Spleen (tissue), 11 donors: Measurements from ENCODE around the gene RPTN. TPM values are rescaled to one million over a fixed set of nuclear protein-coding genes. Genes with fewer than 3 reads are reported as not detected.

Source experiments
- DNase-seq: peaks from one replicate; pipeline ENCODE4 v3.0.0-alpha.2; 2020
- H3K27ac ChIP-seq, 8 donors: fragments of 200-600 bp; sonication (generic) in 7 of 8; 1 replicate in 4 of 8; 2 replicates in 4 of 8; pipeline versions ENCODE4 v1.5.0 to v1.8.0; 2016 to 2021; ENCODE audit warnings: inconsistent platforms in 4 of 8, mild to moderate bottlenecking in 4 of 8, moderate library complexity in 1 of 8
- H3K27me3 ChIP-seq, 7 donors: fragments of 200-600 bp; sonication (generic) in 6 of 7; replicated peaks in 1 of 7; 1 replicate in 4 of 7; 2 replicates in 3 of 7; pipeline versions ENCODE4 v1.5.0 to v1.8.0; 2016 to 2021; ENCODE audit warnings: inconsistent platforms in 3 of 7, mild to moderate bottlenecking in 1 of 7
- H3K36me3 ChIP-seq, 6 donors: fragments of 200-600 bp; sonication (generic) in 5 of 6; 1 replicate in 4 of 6; 2 replicates in 2 of 6; pipeline versions ENCODE4 v1.5.0 to v1.8.0; 2016 to 2021; ENCODE audit warnings: inconsistent platforms in 2 of 6
- H3K4me1 ChIP-seq, 6 donors: fragments of 200-600 bp; sonication (generic) in 5 of 6; 1 replicate in 3 of 6; 2 replicates in 3 of 6; pipeline versions ENCODE4 v1.5.0 to v1.8.0; 2016 to 2021; ENCODE audit warnings: inconsistent platforms in 3 of 6
- H3K4me3 ChIP-seq, 8 donors: fragments of 200-600 bp; sonication (generic) in 7 of 8; 1 replicate in 4 of 8; 2 replicates in 4 of 8; pipeline versions ENCODE4 v1.5.0 to v1.8.0; 2016 to 2021; ENCODE audit warnings: inconsistent platforms in 4 of 8, mild to moderate bottlenecking in 4 of 8, moderate library complexity in 2 of 8
- H3K9me3 ChIP-seq, 8 donors: fragments of 200-600 bp; sonication (generic) in 7 of 8; 1 replicate in 4 of 8; 2 replicates in 4 of 8; pipeline versions ENCODE4 v1.5.0 to v1.8.0; 2016 to 2021; ENCODE audit warnings: inconsistent platforms in 4 of 8
- POLR2A ChIP-seq, 3 donors: fragments of 450-650 bp; IDR thresholded peaks; one replicate each; pipeline ENCODE4 v1.5.1; 2017; ENCODE audit warnings: antibody characterized with exemption in 3 of 3, mild to moderate bottlenecking in 1 of 3
- POLR2AphosphoS5 ChIP-seq, 3 donors: sonication (generic); formaldehyde crosslinking; IDR thresholded peaks; one replicate each; pipeline ENCODE4 v1.5.1; 2017; ENCODE audit warnings: antibody characterized with exemption in 3 of 3
- WGBS, 5 donors: extraction: QIAGEN DNeasy Blood & Tissue Kit in 3 of 5; methylation state at CpG; one replicate each; pipeline versions ENCODE4 v1.1.5 to v1.1.7; 2013 to 2018; 5-methylcytosine and 5-hydroxymethylcytosine counted together
- intact Hi-C: fragments of 100-400 bp; cut with DNase I; formaldehyde crosslinking; loops from one replicate; pipeline ENCODE4 v1.15.0; 2023; ENCODE audit warnings: low total_unique reads
- polyA plus RNA-seq, 3 donors: library from polyadenylated mRNA; stranded (reverse); fragments of 200-250 nt; gene quantifications; one replicate each; pipeline ENCODE4 v1.2.1, GENCODE V29; 2013
- total RNA-seq, 7 donors: library from RNA; depleted of rRNA in 3 of 7; stranded (reverse); fragments of >200 nt in 3 of 7; fragmentation: NEBNext Ultra II Directional in 4 of 7; extraction: Animal tissue kit (Norgen Biotek cat#: 25700) in 4 of 7; gene quantifications; one replicate each; pipeline versions ENCODE4 v1.1.0 to v1.2.1, GENCODE V29; 2016 to 2021
- TF ChIP-seq, protein P1 (sequence below), 11 experiments: fragments of 200-600 bp in 7 of 11; fragments of 450-650 bp in 4 of 11; sonication (generic) in 4 of 11; IDR thresholded peaks in 8 of 11; conservative IDR thresholded peaks in 3 of 11; 1 replicate in 7 of 11; 2 replicates in 4 of 11; pipeline versions ENCODE4 v1.4.0 to v1.8.0; 2016 to 2021; ENCODE audit warnings: antibody characterized with exemption in 11 of 11, inconsistent platforms in 4 of 11, mild to moderate bottlenecking in 1 of 11
- donor health status: healthy with polysubstance abuse.
- donor health status: DM: no; HTN: no; CAD: no; lungs with moderate emphysema.
- donor health status: DM: no; HTN: no; CAD: no.
- donor health status: Bipolar disorder and iron deficiency.
- donor health status: healthy.
- donor health status: DM: no; HTN: no; CAD: no.
- donor health status: DM: yes; HTN: yes; CAD: no.

RPTN gene
- total and polyA plus RNA-seq, 10 donors, result not detected

DNA sequence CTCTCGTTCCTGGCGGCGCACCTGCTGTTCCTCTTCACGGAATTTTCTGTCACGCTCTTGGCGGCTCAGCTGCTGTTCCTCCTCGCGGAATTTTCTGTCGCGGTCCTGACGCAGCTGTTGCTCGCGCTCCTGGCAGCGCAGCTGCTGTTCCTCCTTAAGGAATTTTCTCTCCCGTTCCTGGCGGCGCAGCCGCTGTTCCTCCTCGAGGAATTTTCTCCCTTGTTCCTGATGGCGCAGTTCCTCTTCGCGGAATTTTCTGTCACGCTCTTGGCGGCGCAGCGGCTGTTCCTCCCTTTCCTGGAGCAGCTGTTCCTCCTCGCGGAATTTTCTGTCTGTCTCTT, 50.2 kb downstream of the RPTN start:
- Histone ChIP-seq H3K9me3 (peaks cover 0 to 22% (median 0%) of the 10 kb centered on the region in 8 donors), H3K4me3 (peak overlapping the region in 7 of 8 donors; percentile 9 to 68 (median 23)), H3K27ac (no peak overlapping the region), H3K36me3 (no peaks in the 10 kb centered on the region), H3K27me3 (peaks cover 0 to 100% (median 85%) of the 10 kb centered on the region in 7 donors), H3K4me1 (peaks cover 22 to 62% (median 51%) of the 10 kb centered on the region in 6 donors)
- intact Hi-C loops, result no loop called here
- 16 to 36% (median 25%) methylated on average over 28 of the region's 28 CpGs for whole genome bisulfite sequencing, 5 donors
- TF ChIP-seq, protein P1, sequence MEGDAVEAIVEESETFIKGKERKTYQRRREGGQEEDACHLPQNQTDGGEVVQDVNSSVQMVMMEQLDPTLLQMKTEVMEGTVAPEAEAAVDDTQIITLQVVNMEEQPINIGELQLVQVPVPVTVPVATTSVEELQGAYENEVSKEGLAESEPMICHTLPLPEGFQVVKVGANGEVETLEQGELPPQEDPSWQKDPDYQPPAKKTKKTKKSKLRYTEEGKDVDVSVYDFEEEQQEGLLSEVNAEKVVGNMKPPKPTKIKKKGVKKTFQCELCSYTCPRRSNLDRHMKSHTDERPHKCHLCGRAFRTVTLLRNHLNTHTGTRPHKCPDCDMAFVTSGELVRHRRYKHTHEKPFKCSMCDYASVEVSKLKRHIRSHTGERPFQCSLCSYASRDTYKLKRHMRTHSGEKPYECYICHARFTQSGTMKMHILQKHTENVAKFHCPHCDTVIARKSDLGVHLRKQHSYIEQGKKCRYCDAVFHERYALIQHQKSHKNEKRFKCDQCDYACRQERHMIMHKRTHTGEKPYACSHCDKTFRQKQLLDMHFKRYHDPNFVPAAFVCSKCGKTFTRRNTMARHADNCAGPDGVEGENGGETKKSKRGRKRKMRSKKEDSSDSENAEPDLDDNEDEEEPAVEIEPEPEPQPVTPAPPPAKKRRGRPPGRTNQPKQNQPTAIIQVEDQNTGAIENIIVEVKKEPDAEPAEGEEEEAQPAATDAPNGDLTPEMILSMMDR (IDR thresholded peaks at IDR 0.05 in 8 of 11, conservative IDR thresholded peaks at IDR 0.05 in 3 of 11), result no peak
- TF ChIP-seq POLR2AphosphoS5 (IDR thresholded peaks at IDR 0.05) (no peak), POLR2A (IDR thresholded peaks at IDR 0.05) (no peak)
- DNase-seq, result no peak

DNA sequence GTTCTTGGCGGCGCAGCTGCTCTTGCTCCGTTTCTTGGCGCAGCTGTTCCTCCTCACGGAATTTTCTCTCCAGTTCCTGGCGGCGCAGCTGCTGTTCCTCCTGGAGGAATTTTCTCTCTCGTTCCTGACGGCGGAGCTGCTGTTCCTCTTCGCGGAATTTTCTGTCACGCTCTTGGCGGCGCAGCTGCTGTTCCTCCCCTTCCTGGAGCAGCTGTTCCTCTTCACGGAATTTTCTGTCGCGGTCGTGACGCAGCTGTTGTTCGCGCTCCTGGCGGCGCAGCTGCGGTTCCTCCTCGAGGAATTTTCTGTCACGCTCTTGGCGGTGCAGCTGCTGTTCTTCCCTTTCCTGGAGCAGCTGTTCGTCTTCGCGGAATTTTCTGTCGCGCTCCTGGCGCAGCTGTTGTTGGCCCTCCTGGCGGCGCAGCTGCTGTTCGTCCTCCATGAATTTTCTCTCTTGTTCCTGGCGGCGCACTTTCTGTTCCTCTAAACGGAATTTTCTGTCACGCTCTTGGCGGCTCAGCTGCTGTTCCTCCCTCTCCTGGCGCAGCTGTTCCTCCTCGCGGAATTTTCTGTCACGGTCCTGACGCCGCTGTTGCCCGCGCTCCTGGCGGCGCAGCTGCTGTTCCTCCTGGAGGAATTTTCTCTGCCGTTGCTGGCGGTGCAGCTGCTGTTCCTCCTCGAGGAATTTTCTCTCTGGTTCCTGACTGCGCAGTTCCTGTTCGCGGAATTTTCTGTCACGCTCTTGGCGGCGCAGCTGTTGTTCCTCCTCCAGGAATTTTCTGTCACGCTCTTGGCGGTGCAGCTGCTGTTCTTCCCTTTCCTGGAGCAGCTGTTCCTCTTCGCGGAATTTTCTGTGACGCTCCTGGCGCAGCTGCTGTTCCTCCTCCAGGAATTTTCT, 50.8 kb downstream of the RPTN start:
- 7 to 26% (median 12%) methylated on average over 67 of the region's 67 CpGs for WGBS, 5 donors
- intact Hi-C loops, result no loop called here
- no peak overlapping the region for H3K27ac ChIP-seq

DNA sequence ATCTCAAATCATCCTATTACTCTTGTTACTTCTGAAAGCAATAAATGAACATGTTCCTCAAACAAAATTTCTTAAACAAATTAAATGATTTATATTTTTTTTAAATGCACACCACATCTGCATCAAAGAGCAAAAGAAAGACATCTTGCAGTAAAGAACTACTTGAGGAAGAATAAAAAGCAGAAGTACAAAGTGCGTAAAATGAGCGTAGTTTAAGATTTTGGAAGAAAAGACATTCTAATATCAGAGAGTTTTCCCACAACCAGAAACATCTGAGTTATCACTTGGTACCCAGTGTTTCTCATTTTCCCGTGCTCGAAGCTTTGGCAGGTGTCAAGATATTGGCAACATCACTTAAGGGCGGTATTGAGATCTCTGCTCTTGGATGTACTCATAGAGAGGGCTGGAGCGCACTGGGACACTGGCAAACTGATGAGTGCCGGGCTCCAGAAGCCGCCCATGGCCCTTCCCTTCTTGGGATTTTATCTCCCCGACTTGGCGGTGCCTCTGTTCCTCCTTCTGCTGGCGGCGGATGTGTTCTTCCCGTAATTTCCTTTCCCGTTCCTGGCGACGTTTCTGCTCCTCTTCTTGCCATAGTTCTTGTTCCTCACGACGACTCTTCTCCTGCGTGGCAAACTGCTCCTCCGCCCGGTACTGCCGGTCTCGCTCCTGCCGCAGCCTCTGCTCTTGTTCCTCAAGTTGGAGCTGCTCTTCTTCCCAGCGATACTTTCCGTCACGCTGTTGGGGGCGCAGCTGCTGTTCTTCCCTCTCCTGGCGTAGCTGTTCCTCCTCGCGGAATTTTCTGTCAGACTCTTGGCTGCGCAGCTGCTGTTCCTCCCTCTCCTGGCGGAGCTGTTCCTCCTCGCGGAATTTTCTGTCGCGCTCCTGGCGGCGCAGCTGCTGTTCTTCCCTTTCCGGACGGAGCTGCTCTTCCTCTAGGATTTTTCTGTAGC, 51.7 kb downstream of the RPTN start:
- Histone ChIP-seq H3K27ac (no peak overlapping the region), H3K4me3 (peak overlapping the region in 6 of 8 donors; percentile 9 to 68 (median 20)), H3K4me1 (peaks cover 17 to 53% (median 46%) of the 10 kb centered on the region in 6 donors), H3K9me3 (peaks cover 0 to 22% (median 0%) of the 10 kb centered on the region in 8 donors), H3K27me3 (peaks cover 0 to 99% (median 78%) of the 10 kb centered on the region in 7 donors), H3K36me3 (no peaks in the 10 kb centered on the region)
- intact Hi-C loops, result no loop called here
- WGBS, 5 donors, result 17 to 26% (median 18%) methylated on average over 41 of the region's 41 CpGs
- no peak for DNase-seq
- TF ChIP-seq POLR2A (IDR thresholded peaks at IDR 0.05), result no peak
- TF ChIP-seq, protein P1 (IDR thresholded peaks at IDR 0.05 in 8 of 11, conservative IDR thresholded peaks at IDR 0.05 in 3 of 11), result no peak
- TF ChIP-seq POLR2AphosphoS5 (IDR thresholded peaks at IDR 0.05), result no peak

More for the DNA sequence above, 50.8 kb downstream of the RPTN start:
- Histone ChIP-seq H3K36me3 (no peaks in the 10 kb centered on the region), H3K4me3 (peak overlapping the region in 6 of 8 donors; percentile 9 to 68 (median 34)), H3K9me3 (peaks cover 0 to 22% (median 0%) of the 10 kb centered on the region in 8 donors), H3K4me1 (peaks cover 22 to 61% (median 51%) of the 10 kb centered on the region in 6 donors), H3K27me3 (peaks cover 0 to 99% (median 86%) of the 10 kb centered on the region in 7 donors)
- peak in 1 of 3 donors; percentile 31 for TF ChIP-seq POLR2AphosphoS5 (IDR thresholded peaks at IDR 0.05)
- TF ChIP-seq, protein P1 (IDR thresholded peaks at IDR 0.05 in 8 of 11, conservative IDR thresholded peaks at IDR 0.05 in 3 of 11), result no peak
- no peak for TF ChIP-seq POLR2A (IDR thresholded peaks at IDR 0.05)
- no peak for DNase-seq
